Esophagus muscularis mucosa (tissue), 4 donors: ENCODE data around the gene NCKAP1.

Source experiments
- EP300 ChIP-seq: sonication (generic); formaldehyde crosslinking; IDR thresholded peaks from one replicate; pipeline ENCODE4 v1.6.1; 2017; ENCODE audit warnings: antibody characterized with exemption
- POLR2AphosphoS5 ChIP-seq, 2 donors: sonication (generic); formaldehyde crosslinking; IDR thresholded peaks; one replicate each; pipeline ENCODE4 v1.6.1; 2017; ENCODE audit warnings: antibody characterized with exemption in 2 of 2
- TF ChIP-seq, protein P1 (sequence below), 3 experiments: fragments of 200-600 bp in 2 of 3; fragments of 450-650 bp in 1 of 3; sonication (generic) in 2 of 3; IDR thresholded peaks; one replicate each; pipeline ENCODE4 v1.5.1; 2017 to 2019; ENCODE audit warnings: antibody characterized with exemption in 3 of 3, mild to moderate bottlenecking in 2 of 3, moderate library complexity in 1 of 3

DNA sequence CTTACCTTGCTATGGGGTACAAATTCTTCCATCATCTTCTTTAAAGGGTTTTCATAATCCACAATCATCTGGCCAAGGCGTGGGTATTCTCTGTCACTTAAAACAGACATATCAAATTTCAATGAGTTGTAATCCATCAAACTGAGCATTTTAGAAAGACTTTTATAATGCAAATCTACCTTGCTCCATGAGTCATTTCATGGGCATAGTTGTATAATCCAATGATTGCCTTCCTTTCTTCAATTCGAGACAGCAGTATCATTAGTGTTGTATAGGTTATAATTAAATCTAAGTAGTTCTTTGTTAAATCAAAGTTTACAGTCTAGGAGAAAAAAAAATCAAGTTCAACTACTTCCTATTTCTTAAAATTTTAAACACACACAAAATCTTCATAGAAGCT lies 36.3 kb downstream of the NCKAP1 start:
- TF ChIP-seq, protein P1, sequence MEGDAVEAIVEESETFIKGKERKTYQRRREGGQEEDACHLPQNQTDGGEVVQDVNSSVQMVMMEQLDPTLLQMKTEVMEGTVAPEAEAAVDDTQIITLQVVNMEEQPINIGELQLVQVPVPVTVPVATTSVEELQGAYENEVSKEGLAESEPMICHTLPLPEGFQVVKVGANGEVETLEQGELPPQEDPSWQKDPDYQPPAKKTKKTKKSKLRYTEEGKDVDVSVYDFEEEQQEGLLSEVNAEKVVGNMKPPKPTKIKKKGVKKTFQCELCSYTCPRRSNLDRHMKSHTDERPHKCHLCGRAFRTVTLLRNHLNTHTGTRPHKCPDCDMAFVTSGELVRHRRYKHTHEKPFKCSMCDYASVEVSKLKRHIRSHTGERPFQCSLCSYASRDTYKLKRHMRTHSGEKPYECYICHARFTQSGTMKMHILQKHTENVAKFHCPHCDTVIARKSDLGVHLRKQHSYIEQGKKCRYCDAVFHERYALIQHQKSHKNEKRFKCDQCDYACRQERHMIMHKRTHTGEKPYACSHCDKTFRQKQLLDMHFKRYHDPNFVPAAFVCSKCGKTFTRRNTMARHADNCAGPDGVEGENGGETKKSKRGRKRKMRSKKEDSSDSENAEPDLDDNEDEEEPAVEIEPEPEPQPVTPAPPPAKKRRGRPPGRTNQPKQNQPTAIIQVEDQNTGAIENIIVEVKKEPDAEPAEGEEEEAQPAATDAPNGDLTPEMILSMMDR (IDR thresholded peaks at IDR 0.05) = no peak
- TF ChIP-seq POLR2AphosphoS5 (IDR thresholded peaks at IDR 0.05) = no peak
- no peak for TF ChIP-seq EP300
